H1 (cell line): Measurements from ENCODE around the gene SLC2A11. TPM values are rescaled to one million over a fixed set of nuclear protein-coding genes. Genes with fewer than 3 reads are reported as not detected.

Experiments
- CBX8 ChIP-seq: fragments of 300-800, 300-1000 bp; sonication (generic); IDR thresholded peaks from 2 replicates; pipeline ENCODE4 v1.7.1; 2016; ENCODE audit warnings: low read depth, low read length, borderline replicate concordance
- CHD1 ChIP-seq: IDR thresholded peaks from 2 replicates; pipeline ENCODE4 v1.6.1; 2012; ENCODE audit warnings: low read depth, low read length, improper control_type of control experiment
- GTF2F1 ChIP-seq: IDR thresholded peaks from 2 replicates; pipeline ENCODE4 v1.6.1; 2012; ENCODE audit warnings: low read depth, low read length, improper control_type of control experiment, borderline replicate concordance
- KDM1A ChIP-seq: fragments of 200-600, 300-600 bp; sonication (generic); IDR thresholded peaks from 2 replicates; pipeline ENCODE4 v1.7.1; 2016; ENCODE audit warnings: mild to moderate bottlenecking, low read length, borderline replicate concordance
- POLR2A ChIP-seq, 2 experiments: IDR thresholded peaks; 1 replicate in 1 of 2; 2 replicates in 1 of 2; pipeline ENCODE4 v1.6.1; 2011; ENCODE audit warnings: low read depth in 2 of 2, low read length in 2 of 2, mild to moderate bottlenecking in 2 of 2; ENCODE audit errors: control extremely low read depth in 1 of 2
- POLR2AphosphoS5 ChIP-seq: IDR thresholded peaks from 2 replicates; pipeline ENCODE4 v1.6.1; 2011; ENCODE audit warnings: low read depth, low read length
- ZNF274 ChIP-seq: IDR thresholded peaks from 2 replicates; pipeline ENCODE4 v1.7.0; 2012; ENCODE audit warnings: low read length, borderline replicate concordance; ENCODE audit errors: extremely low read depth
- polyA plus RNA-seq, 7 experiments: library from polyadenylated mRNA; depleted of rRNA in 3 of 7; stranded (reverse) in 5 of 7; unstranded in 2 of 7; fragments of >200 nt in 5 of 7; fragments of 200-250 nt in 2 of 7; gene quantifications; 1 replicate in 5 of 7; 2 replicates in 1 of 7; 4 replicates in 1 of 7; pipeline versions ENCODE4 v1.2.1 to v1.2.3, GENCODE V29; 2011 to 2013; ENCODE audit warnings: missing spikeins in 2 of 7, mixed read lengths in 2 of 7
- total RNA-seq: library from RNA; stranded (reverse); fragmentation: NEBNext Ultra II Directional; extraction: Animal tissue kit (Norgen Biotek cat#: 25700); gene quantifications from 2 replicates; pipeline ENCODE4 v1.2.1, GENCODE V29; 2021
- TF ChIP-seq, protein P1 (sequence below): IDR thresholded peaks from 2 replicates; pipeline ENCODE4 v1.6.1; 2011; ENCODE audit warnings: low read length, improper control_type of control experiment

The SLC2A11 gene
- total and polyA plus RNA-seq, 2 of the 8 experiments (the other 6 are each of a cell fraction or from before 2014, with no cell fraction given) = 10.7 to 12.5 TPM

GRCh38 chr22:23832226-23833016 is 25.3 kb upstream of the SLC2A11 start (continued):
- TF ChIP-seq, protein P1, sequence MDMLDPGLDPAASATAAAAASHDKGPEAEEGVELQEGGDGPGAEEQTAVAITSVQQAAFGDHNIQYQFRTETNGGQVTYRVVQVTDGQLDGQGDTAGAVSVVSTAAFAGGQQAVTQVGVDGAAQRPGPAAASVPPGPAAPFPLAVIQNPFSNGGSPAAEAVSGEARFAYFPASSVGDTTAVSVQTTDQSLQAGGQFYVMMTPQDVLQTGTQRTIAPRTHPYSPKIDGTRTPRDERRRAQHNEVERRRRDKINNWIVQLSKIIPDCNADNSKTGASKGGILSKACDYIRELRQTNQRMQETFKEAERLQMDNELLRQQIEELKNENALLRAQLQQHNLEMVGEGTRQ = no peak
- TF ChIP-seq CBX8 (no peak), KDM1A (no peak), POLR2A (IDR thresholded peaks at IDR 0.05; ENCODE audit: control extremely low read depth in 1 of 2, low read depth in 2 of 2, low read length in 2 of 2) (no peak), POLR2AphosphoS5 (no peak), CHD1 (no peak), GTF2F1 (no peak), ZNF274 (no peak)
